A673 (cell line): Measurements from ENCODE around the gene CREB1. TPM values are rescaled to one million over a fixed set of nuclear protein-coding genes. Genes with fewer than 3 reads are reported as not detected.
A peak's percentile ranks its signal among the peaks of the same experiment; 100 is the strongest.

ENCODE experiments used
- BruUV-seq: library from RNA; stranded (reverse); fragments of 400-500 nt; replicated peaks from 2 replicates; lab custom pipeline; 2021; lab: Mats Ljungman, UMichigan
- CTCF ChIA-PET: fragments of 300-600 bp; sonication (Branson Sonifier 250); formaldehyde crosslinking; loops from one replicate; lab custom pipeline; 2022; ENCODE audit warnings: antibody characterized with exemption; lab: Charles Lee
- POLR2A ChIA-PET: fragments of 300-600 bp; sonication (Branson Sonifier 250); formaldehyde crosslinking; loops from one replicate; lab custom pipeline; 2022; ENCODE audit warnings: antibody characterized with exemption; ENCODE audit not compliant: low non-redundant PET; lab: Charles Lee
- DNase-seq: peaks from one replicate; pipeline ENCODE4 v3.0.0-alpha.2; 2015; ENCODE audit warnings: low spot score
- H3K27ac ChIP-seq: fragments of 200-600 bp; sonication (generic); 2 replicates; pipeline ENCODE4 v1.5.1; 2016; ENCODE audit warnings: mixed run types, low read depth, mild to moderate bottlenecking, mixed read lengths, antibody characterized with exemption, low read length; ENCODE audit not compliant: poor library complexity, severe bottlenecking
- H3K27me3 ChIP-seq: fragments of 200-600 bp; sonication (generic); replicated peaks from 2 replicates; pipeline ENCODE4 v1.6.1; 2017; ENCODE audit warnings: mixed run types, low read depth, mild to moderate bottlenecking, mixed read lengths, antibody characterized with exemption, low read length; ENCODE audit not compliant: insufficient read depth, poor library complexity
- H3K36me3 ChIP-seq: fragments of 200-600 bp; sonication (generic); 2 replicates; pipeline ENCODE4 v1.6.1; 2016; ENCODE audit warnings: mixed run types, mild to moderate bottlenecking, mixed read lengths, antibody characterized with exemption, low read length; ENCODE audit not compliant: insufficient read depth, poor library complexity, severe bottlenecking
- H3K4me1 ChIP-seq: fragments of 200-600 bp; sonication (generic); 2 replicates; pipeline ENCODE4 v1.6.1; 2017; ENCODE audit warnings: mixed run types, mild to moderate bottlenecking, mixed read lengths, antibody characterized with exemption, low read length; ENCODE audit not compliant: insufficient read depth, poor library complexity, severe bottlenecking
- H3K4me3 ChIP-seq: fragments of 200-600 bp; sonication (generic); 2 replicates; pipeline ENCODE4 v1.5.1; 2016; ENCODE audit warnings: low read depth, mixed run types, mild to moderate bottlenecking, mixed read lengths, low read length; ENCODE audit not compliant: poor library complexity, severe bottlenecking
- H3K9me3 ChIP-seq: fragments of 200-600 bp; sonication (generic); 2 replicates; pipeline ENCODE4 v1.6.1; 2016; ENCODE audit warnings: mixed run types, low read depth, mild to moderate bottlenecking, mixed read lengths, antibody characterized with exemption, low read length; ENCODE audit not compliant: poor library complexity, severe bottlenecking
- EZH2 ChIP-seq: fragments of 200-600 bp; sonication (generic); IDR thresholded peaks from 2 replicates; pipeline ENCODE4 v1.6.1; 2017; ENCODE audit warnings: borderline replicate concordance, low read depth, mild to moderate bottlenecking, mixed read lengths, antibody characterized with exemption, low read length; ENCODE audit not compliant: poor library complexity, severe bottlenecking
- intact Hi-C: fragments of 100-400 bp; cut with micrococcal nuclease; formaldehyde crosslinking; loops from one replicate; pipeline ENCODE4 v1.10.0; 2022; ENCODE audit not compliant: unreplicated experiment
- total RNA-seq: library from RNA; stranded (reverse); gene quantifications from 2 replicates; pipeline ENCODE4 v1.2.3, GENCODE V29; 2021
- TF ChIP-seq, protein P1 (sequence below): fragments of 300-800, 200-600 bp; sonication (generic); conservative IDR thresholded peaks from 2 replicates; pipeline ENCODE4 v1.5.1; 2017; ENCODE audit warnings: low read depth, mild to moderate bottlenecking, antibody characterized with exemption, low read length, moderate library complexity, mixed read lengths

Gene CREB1
- total RNA-seq, 1 experiment from 2014 or later = 78.5 TPM

DNA sequence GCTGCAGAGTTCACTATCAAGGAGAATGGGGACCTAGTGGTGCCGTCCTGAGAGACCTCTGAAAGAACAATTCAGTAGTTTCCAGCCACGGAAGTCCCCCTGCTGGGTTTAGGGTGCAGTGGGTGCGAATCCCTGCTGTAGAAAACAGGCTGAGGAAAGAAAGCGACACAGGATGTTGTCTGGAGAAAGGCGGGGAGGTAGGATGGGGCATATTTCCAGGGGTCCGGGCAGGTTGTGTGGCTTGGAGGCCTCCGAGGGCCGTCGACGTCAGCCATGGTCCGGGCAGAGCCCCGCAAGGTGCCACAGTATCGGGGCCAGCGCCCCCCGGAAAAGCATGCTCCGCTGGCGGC lies 807 bp upstream of the CREB1 start:
- intact Hi-C loops = no loop called here
- POLR2A ChIA-PET = no interaction called here
- Histone ChIP-seq H3K4me3 (peak overlapping the region; percentile 86), H3K4me1 (peaks cover 13% of the 10 kb centered on the region), H3K36me3 (no peaks in the 10 kb centered on the region), H3K27me3 (no peaks in the 10 kb centered on the region), H3K27ac (peak overlapping the region; percentile 98), H3K9me3 (no peaks in the 10 kb centered on the region)
- peak; percentile 79 for DNase-seq
- CTCF ChIA-PET = no interaction called here
- TF ChIP-seq EZH2 = no peak
- TF ChIP-seq, protein P1, sequence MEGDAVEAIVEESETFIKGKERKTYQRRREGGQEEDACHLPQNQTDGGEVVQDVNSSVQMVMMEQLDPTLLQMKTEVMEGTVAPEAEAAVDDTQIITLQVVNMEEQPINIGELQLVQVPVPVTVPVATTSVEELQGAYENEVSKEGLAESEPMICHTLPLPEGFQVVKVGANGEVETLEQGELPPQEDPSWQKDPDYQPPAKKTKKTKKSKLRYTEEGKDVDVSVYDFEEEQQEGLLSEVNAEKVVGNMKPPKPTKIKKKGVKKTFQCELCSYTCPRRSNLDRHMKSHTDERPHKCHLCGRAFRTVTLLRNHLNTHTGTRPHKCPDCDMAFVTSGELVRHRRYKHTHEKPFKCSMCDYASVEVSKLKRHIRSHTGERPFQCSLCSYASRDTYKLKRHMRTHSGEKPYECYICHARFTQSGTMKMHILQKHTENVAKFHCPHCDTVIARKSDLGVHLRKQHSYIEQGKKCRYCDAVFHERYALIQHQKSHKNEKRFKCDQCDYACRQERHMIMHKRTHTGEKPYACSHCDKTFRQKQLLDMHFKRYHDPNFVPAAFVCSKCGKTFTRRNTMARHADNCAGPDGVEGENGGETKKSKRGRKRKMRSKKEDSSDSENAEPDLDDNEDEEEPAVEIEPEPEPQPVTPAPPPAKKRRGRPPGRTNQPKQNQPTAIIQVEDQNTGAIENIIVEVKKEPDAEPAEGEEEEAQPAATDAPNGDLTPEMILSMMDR = no peak
- BruUV-seq = no TSS peak

DNA sequence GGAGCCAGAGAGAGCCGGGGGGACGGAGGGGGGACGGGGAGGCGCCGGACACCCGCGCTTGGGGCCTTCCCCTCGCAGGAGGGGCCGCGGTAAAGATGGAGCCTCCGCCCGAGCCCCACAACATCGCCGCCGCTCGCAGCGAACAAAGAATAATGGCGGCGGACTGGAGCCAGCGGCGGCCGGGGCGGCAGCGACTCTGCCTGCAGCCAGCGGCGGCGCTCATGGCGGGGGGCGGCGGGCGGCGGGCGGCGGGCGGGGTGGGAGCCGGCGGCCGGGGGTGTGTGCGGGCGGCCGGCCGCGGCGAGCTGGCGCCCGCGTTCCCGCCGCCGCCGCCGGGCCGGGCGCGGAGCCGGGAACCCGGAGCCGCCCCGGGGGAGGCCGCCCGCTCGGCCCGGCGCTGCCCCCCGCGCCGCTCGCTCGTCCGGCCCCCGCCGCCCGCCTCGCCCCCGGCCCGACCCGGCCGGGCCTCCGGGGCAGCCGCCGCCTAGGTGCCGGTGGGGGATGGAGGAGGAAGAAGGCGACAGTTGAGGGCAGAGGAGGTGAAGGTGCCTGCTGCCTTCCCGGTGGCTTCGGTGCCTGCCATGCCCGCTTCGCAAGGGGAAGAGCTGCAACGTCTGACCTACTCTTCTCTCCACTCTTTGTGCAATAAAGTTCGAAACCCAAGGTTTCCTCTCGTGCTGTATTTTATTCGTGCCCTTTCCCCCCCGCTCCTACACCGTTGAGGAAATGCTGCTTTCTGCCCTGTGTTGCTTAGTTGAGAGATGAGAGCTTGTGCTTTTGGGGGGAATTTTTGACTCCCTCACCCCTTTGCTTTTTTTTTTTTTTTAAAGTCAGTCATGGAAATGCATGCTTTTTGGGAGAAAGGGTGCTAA lies 634 bp downstream of the CREB1 start:
- H3K27ac ChIP-seq = peak overlapping the region; percentile 98
- no peaks in the 10 kb centered on the region for H3K27me3 ChIP-seq
- TF ChIP-seq EZH2 = no peak
- TF ChIP-seq, protein P1 = no peak
- DNase-seq = peak; percentile 58
- ChIA-PET CTCF (interaction anchor here (0.6 to 0.7 kb wide), 2 partner anchors 207 to 730 kb away, joined by 4 read pairs; no protein-coding TSS in a partner anchor), POLR2A (interaction anchor here (0.6 to 0.7 kb wide), 4 partner anchors 26 to 247 kb away, joined by 3 to 14 read pairs (median 4); partner anchors contain the start of gene METTL21A)
- no peaks in the 10 kb centered on the region for H3K9me3 ChIP-seq
- intact Hi-C loops = no loop called here
- H3K36me3 ChIP-seq = no peaks in the 10 kb centered on the region
- H3K4me3 ChIP-seq = peak overlapping the region; percentile 86
- peaks cover 22% of the 10 kb centered on the region for H3K4me1 ChIP-seq
- BruUV-seq = no TSS peak

DNA sequence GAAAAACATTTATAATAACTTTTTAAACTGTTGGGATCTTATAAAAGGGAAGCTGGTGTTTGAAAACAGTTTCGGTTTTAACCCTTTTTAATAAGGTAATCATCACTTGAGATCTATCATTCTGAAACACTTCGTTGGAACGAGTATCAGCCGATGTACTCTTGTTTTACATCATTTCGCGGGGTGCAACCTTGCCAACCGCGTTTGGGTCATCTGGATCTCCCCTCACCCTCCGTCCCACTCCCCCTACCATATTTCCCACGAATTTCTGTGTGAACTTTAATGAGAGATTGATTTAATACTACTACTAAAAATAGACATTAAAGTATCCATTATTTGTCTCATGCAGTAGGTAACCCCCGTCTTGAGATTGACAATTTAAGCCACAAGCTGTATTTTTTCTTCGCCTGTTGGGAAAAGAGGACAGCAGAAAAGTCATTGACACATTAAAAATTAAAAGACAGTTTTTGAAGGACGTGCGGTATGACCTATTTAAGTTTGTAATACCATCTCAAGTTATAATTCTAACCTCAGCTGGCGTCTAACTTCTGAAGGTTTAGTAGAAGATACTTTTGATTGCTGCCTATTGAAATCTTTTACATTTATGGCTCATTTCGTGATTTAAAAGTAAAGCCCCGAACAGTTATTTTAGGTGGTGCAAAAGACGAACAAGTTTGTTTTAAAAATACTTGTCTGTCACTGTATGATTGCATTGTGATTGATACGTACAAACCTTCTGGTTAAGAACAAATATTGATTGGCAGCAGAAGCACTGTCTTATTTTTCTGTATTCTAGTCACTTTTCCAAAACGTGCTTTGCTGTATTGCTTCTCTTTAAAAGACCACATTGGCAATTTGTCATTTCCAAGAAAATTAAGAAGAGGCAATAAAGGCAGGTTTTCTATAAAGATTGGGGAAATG lies 1.5 kb downstream of the CREB1 start:
- CTCF ChIA-PET = interaction anchor here (0.7 kb wide), 1 partner anchor 731 kb away, joined by 4 read pairs; no protein-coding TSS in a partner anchor
- H3K27ac ChIP-seq = peak overlapping the region; percentile 89

More for the DNA sequence above, 1.5 kb downstream of the CREB1 start:
- Histone ChIP-seq H3K27me3 (no peaks in the 10 kb centered on the region), H3K9me3 (no peaks in the 10 kb centered on the region), H3K36me3 (no peaks in the 10 kb centered on the region), H3K4me3 (peak overlapping the region; percentile 78), H3K4me1 (peaks cover 22% of the 10 kb centered on the region)
- peak; percentile 11 for DNase-seq
- intact Hi-C loops = no loop called here
- TSS peak; percentile 65 for BruUV-seq
- POLR2A ChIA-PET = interaction anchor here (0.7 kb wide), 2 partner anchors 26 to 94 kb away, joined by 3 to 4 read pairs; partner anchors contain the start of gene METTL21A
- TF ChIP-seq EZH2 = no peak
- TF ChIP-seq, protein P1 = no peak
